Endothelial cell of umbilical vein (primary cell): ENCODE results near the gene IRS1. TPM values are rescaled to one million over a fixed set of nuclear protein-coding genes. Genes with fewer than 3 reads are reported as not detected.

Experiments used
- BruUV-seq: library from RNA; stranded (reverse); fragments of 400-500 nt; replicated peaks from 2 replicates; lab custom pipeline; 2021; lab: Mats Ljungman, UMichigan
- CTCF ChIA-PET: fragments of 300-600, 350-600 bp; sonication (Branson Sonifier 250); formaldehyde crosslinking; loops from one replicate; lab custom pipeline; 2021; ENCODE audit warnings: antibody characterized with exemption, inconsistent platforms; lab: Charles Lee
- POLR2A ChIA-PET: fragments of 300-600, 350-600 bp; sonication (Branson Sonifier 250); formaldehyde crosslinking; loops from one replicate; lab custom pipeline; 2021; ENCODE audit warnings: antibody characterized with exemption, inconsistent platforms; lab: Charles Lee
- DNase-seq: peaks from one replicate; pipeline ENCODE4 v3.0.0-alpha.2; 2011; ENCODE audit warnings: low read depth, low spot score
- FAIRE-seq: peaks from 2 replicates; lab custom pipeline; 2011; peaks lifted over from hg19 to GRCh38; lab: Jason Lieb, UNC
- H2AFZ ChIP-seq: 2 replicates; pipeline ENCODE4 v1.6.0; 2012; ENCODE audit warnings: low read depth, low read length, control low read depth, inconsistent platforms
- H3K27ac ChIP-seq: 2 replicates; pipeline ENCODE4 v1.5.1; 2011; ENCODE audit warnings: low read depth, mild to moderate bottlenecking, control low read depth, low read length, moderate library complexity; ENCODE audit not compliant: insufficient read depth
- H3K27me3 ChIP-seq, 2 experiments: 2 replicates each; pipeline versions ENCODE4 v1.6.0 to v1.6.1; 2011; ENCODE audit warnings: low read length in 2 of 2, mixed read lengths in 1 of 2; ENCODE audit not compliant: control insufficient read depth in 2 of 2, insufficient read depth in 2 of 2
- H3K36me3 ChIP-seq, 2 experiments: 2 replicates in 1 of 2; 3 replicates in 1 of 2; pipeline ENCODE4 v1.5.1; 2011; ENCODE audit warnings: low read length in 2 of 2, mild to moderate bottlenecking in 1 of 2, moderate library complexity in 1 of 2; ENCODE audit not compliant: control insufficient read depth in 2 of 2, insufficient read depth in 2 of 2; ENCODE audit errors: extremely low read depth in 1 of 2
- H3K4me1 ChIP-seq: 3 replicates; pipeline ENCODE4 v1.5.1; 2011; ENCODE audit warnings: mild to moderate bottlenecking, low read length; ENCODE audit not compliant: control insufficient read depth, insufficient read depth; ENCODE audit errors: extremely low read depth
- H3K4me2 ChIP-seq: 2 replicates; pipeline ENCODE4 v1.6.1; 2011; ENCODE audit warnings: low read length, control low read depth, mixed read lengths; ENCODE audit not compliant: insufficient read depth
- H3K4me3 ChIP-seq, 3 experiments: fragments of 200-600 bp in 1 of 3; sonication (generic), shearing (Covaris generic) in 1 of 3; replicated peaks in 1 of 3; 2 replicates each; pipeline ENCODE4 v1.5.1; 2011 to 2016; ENCODE audit warnings: control low read depth in 3 of 3, low read length in 3 of 3, mild to moderate bottlenecking in 2 of 3, inconsistent platforms in 1 of 3, low read depth in 1 of 3, moderate library complexity in 1 of 3; ENCODE audit not compliant: insufficient read depth in 1 of 3
- H3K79me2 ChIP-seq: 2 replicates; pipeline ENCODE4 v1.6.0; 2012; ENCODE audit warnings: low read length, inconsistent platforms; ENCODE audit not compliant: control insufficient read depth, insufficient read depth
- H3K9ac ChIP-seq: replicated peaks from 2 replicates; pipeline ENCODE3; 2011; ENCODE audit warnings: low read length, control low read depth; ENCODE audit not compliant: insufficient read depth; ENCODE audit errors: extremely low read depth
- H3K9me1 ChIP-seq: replicated peaks from 3 replicates; pipeline ENCODE4 v1.6.0; 2011; ENCODE audit warnings: mild to moderate bottlenecking, low read length; ENCODE audit not compliant: control insufficient read depth, insufficient read depth; ENCODE audit errors: extremely low read depth
- H3K9me3 ChIP-seq: replicated peaks from 2 replicates; pipeline ENCODE4 v1.5.1; 2012; ENCODE audit warnings: low read length, inconsistent platforms; ENCODE audit not compliant: control insufficient read depth, insufficient read depth
- H4K20me1 ChIP-seq: replicated peaks from 2 replicates; pipeline ENCODE3; 2011; ENCODE audit warnings: mild to moderate bottlenecking, low read length; ENCODE audit not compliant: control insufficient read depth, insufficient read depth; ENCODE audit errors: extremely low read depth
- FOS ChIP-seq: IDR thresholded peaks from 2 replicates; pipeline ENCODE4 v1.6.1; 2011; ENCODE audit warnings: mild to moderate bottlenecking, low read length, moderate library complexity, borderline replicate concordance; ENCODE audit not compliant: insufficient read depth
- GATA2 ChIP-seq: IDR thresholded peaks from 2 replicates; pipeline ENCODE4 v1.7.0; 2011; ENCODE audit warnings: low read depth, mild to moderate bottlenecking, moderate library complexity, mixed read lengths, low read length; ENCODE audit not compliant: insufficient read length, insufficient read depth
- MYC ChIP-seq: IDR thresholded peaks from one replicate; pipeline ENCODE4 v1.6.1; 2011; ENCODE audit warnings: mild to moderate bottlenecking, low read depth, low read length
- POLR2A ChIP-seq: IDR thresholded peaks from 2 replicates; pipeline ENCODE4 v1.6.1; 2012; ENCODE audit warnings: low read depth, mild to moderate bottlenecking, control low read depth, low read length
- POLR2AphosphoS5 ChIP-seq: IDR thresholded peaks from 2 replicates; pipeline ENCODE4 v1.6.1; 2012; ENCODE audit warnings: low read depth, mild to moderate bottlenecking, control low read depth, low read length, moderate library complexity; ENCODE audit not compliant: insufficient read depth
- dilution Hi-C: fragments of 300-500 bp; cut with MboI; formaldehyde crosslinking; loops from one replicate; pipeline ENCODE4 v1.15.0; 2019; ENCODE audit warnings: low sequenced_read_pairs; ENCODE audit not compliant: extremely low pct_ligation_motif_present
- intact Hi-C: fragments of 100-400 bp; cut with micrococcal nuclease; formaldehyde crosslinking; loops from one replicate; pipeline ENCODE4 v1.10.0; 2022
- polyA plus RNA-seq, 4 experiments: library from polyadenylated mRNA; depleted of rRNA in 3 of 4; stranded (reverse) in 3 of 4; unstranded in 1 of 4; fragments of >200 nt; gene quantifications; 2 replicates each; pipeline versions ENCODE4 v1.2.1 to v1.2.3, GENCODE V29; 2011 to 2012; ENCODE audit warnings: missing spikeins in 1 of 4
- total RNA-seq: library from RNA; stranded (reverse); gene quantifications from 2 replicates; pipeline ENCODE4 v1.2.3, GENCODE V29; 2021
- TF ChIP-seq, protein P1 (sequence below): IDR thresholded peaks from 2 replicates; pipeline ENCODE4 v1.6.1; 2011; ENCODE audit not compliant: insufficient read depth, insufficient read length
- TF ChIP-seq, protein P2 (sequence below), 2 donors: IDR thresholded peaks; 1 replicate in 1 of 2; 2 replicates in 1 of 2; pipeline ENCODE4 v1.5.1; 2011; ENCODE audit warnings: low read length in 2 of 2, mild to moderate bottlenecking in 2 of 2, moderate library complexity in 2 of 2, control low read depth in 1 of 2, inconsistent platforms in 1 of 2, low read depth in 1 of 2; ENCODE audit not compliant: insufficient read depth in 1 of 2; ENCODE audit errors: extremely low read depth in 1 of 2

IRS1 gene
- total and polyA plus RNA-seq, 2 donors (not counting 3 experiments of a cell fraction or from before 2014, with no cell fraction given), result 0.10 to 0.11 TPM

- POLR2A ChIA-PET, result no interaction called here
- H3K27ac ChIP-seq, result no peak overlapping the region
- H3K27me3 ChIP-seq, result peaks cover 12 to 26% of the 10 kb centered on the region in 2 experiments
- FAIRE-seq (no peak), DNase-seq (no peak)
- H3K9me3 ChIP-seq, result no peaks in the 10 kb centered on the region
- H4K20me1 ChIP-seq, result no peaks in the 10 kb centered on the region
- no peaks in the 10 kb centered on the region for H3K9me1 ChIP-seq
- no TSS peak for BruUV-seq
- no peaks in the 10 kb centered on the region for H3K36me3 ChIP-seq
- H3K4me2 ChIP-seq, result no peak overlapping the region
- H3K4me3 ChIP-seq, result no peak overlapping the region
- no peak overlapping the region for H3K9ac ChIP-seq
- dilution Hi-C loops (no loop called here), intact Hi-C loops (loop anchor here (5.0 to 10.0 kb wide), 2 partner anchors 419 to 761 kb away; no protein-coding TSS in a partner anchor)
- no peak overlapping the region for H2AFZ ChIP-seq
- CTCF ChIA-PET, result interaction anchor here (0.6 to 1.4 kb wide), 2 partner anchors 907 to 1131 kb away, joined by 3 read pairs; no protein-coding TSS in a partner anchor
- peaks cover 19% of the 10 kb centered on the region for H3K4me1 ChIP-seq
- no peaks in the 10 kb centered on the region for H3K79me2 ChIP-seq
- no peak for TF ChIP-seq POLR2A
- TF ChIP-seq FOS, result no peak
- TF ChIP-seq MYC, result no peak
- no peak for TF ChIP-seq POLR2AphosphoS5
- TF ChIP-seq, protein P1, sequence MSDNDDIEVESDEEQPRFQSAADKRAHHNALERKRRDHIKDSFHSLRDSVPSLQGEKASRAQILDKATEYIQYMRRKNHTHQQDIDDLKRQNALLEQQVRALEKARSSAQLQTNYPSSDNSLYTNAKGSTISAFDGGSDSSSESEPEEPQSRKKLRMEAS, result no peak
- no peak for TF ChIP-seq GATA2
- TF ChIP-seq, protein P2, sequence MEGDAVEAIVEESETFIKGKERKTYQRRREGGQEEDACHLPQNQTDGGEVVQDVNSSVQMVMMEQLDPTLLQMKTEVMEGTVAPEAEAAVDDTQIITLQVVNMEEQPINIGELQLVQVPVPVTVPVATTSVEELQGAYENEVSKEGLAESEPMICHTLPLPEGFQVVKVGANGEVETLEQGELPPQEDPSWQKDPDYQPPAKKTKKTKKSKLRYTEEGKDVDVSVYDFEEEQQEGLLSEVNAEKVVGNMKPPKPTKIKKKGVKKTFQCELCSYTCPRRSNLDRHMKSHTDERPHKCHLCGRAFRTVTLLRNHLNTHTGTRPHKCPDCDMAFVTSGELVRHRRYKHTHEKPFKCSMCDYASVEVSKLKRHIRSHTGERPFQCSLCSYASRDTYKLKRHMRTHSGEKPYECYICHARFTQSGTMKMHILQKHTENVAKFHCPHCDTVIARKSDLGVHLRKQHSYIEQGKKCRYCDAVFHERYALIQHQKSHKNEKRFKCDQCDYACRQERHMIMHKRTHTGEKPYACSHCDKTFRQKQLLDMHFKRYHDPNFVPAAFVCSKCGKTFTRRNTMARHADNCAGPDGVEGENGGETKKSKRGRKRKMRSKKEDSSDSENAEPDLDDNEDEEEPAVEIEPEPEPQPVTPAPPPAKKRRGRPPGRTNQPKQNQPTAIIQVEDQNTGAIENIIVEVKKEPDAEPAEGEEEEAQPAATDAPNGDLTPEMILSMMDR (IDR thresholded peaks at IDR 0.05; ENCODE audit: extremely low read depth in 1 of 2, insufficient read depth in 1 of 2, low read depth in 1 of 2, low read length in 2 of 2), result no peak
These were observed 3.4 kb downstream of the IRS1 start for GRCh38 chr2:226796012-226796839.
